Karpas-422 (cell line): ENCODE measurements around the gene KRT86. TPM values are rescaled to one million over a fixed set of nuclear protein-coding genes. Genes with fewer than 3 reads are reported as not detected.
"Not testable (repeated sequence)": the region's sequence is repeated elsewhere in the genome, so short reads cannot be mapped to it uniquely, and the experiment has no call there.

Experiments
- DNase-seq: peaks from one replicate; pipeline ENCODE4 v3.0.0-alpha.2; 2015
- H2AFZ ChIP-seq: fragments of 200-600 bp; sonication (generic); 2 replicates; pipeline ENCODE4 v1.6.1; 2014; ENCODE audit warnings: antibody characterized with exemption, low read length, mixed read lengths
- H3K27ac ChIP-seq: fragments of 200-600 bp; sonication (generic); 2 replicates; pipeline ENCODE4 v1.5.1; 2014; ENCODE audit warnings: mild to moderate bottlenecking, low read length, moderate library complexity
- H3K27me3 ChIP-seq: fragments of 200-600 bp; sonication (generic); 2 replicates; pipeline ENCODE4 v1.6.1; 2014; ENCODE audit warnings: low read length, mixed read lengths
- H3K36me3 ChIP-seq: fragments of 200-600 bp; sonication (generic); 2 replicates; pipeline ENCODE4 v1.6.1; 2014; ENCODE audit warnings: low read length, mixed read lengths; ENCODE audit not compliant: insufficient read depth
- H3K4me1 ChIP-seq: fragments of 200-600 bp; sonication (generic); 2 replicates; pipeline ENCODE4 v1.6.1; 2014; ENCODE audit warnings: mild to moderate bottlenecking, low read length, mixed read lengths
- H3K4me2 ChIP-seq: fragments of 200-600 bp; sonication (generic); 2 replicates; pipeline ENCODE4 v1.6.1; 2014; ENCODE audit warnings: low read length, low read depth, mild to moderate bottlenecking; ENCODE audit not compliant: poor library complexity, severe bottlenecking
- H3K4me3 ChIP-seq: fragments of 200-600 bp; sonication (generic); 2 replicates; pipeline ENCODE4 v1.5.1; 2014; ENCODE audit warnings: mild to moderate bottlenecking, antibody characterized with exemption, low read length, mixed read lengths
- H3K79me2 ChIP-seq: fragments of 200-600 bp; sonication (generic); 2 replicates; pipeline ENCODE4 v1.6.1; 2014; ENCODE audit warnings: mild to moderate bottlenecking, low read length, mixed read lengths
- H3K9ac ChIP-seq: fragments of 200-600 bp; sonication (generic); 2 replicates; pipeline ENCODE4 v1.6.0; 2014; ENCODE audit warnings: low read length
- H3K9me2 ChIP-seq: fragments of 200-600 bp; sonication (generic), shearing (Covaris generic); replicated peaks from 2 replicates; pipeline ENCODE4 v1.6.0; 2014; ENCODE audit warnings: mild to moderate bottlenecking, low read length, moderate library complexity; ENCODE audit not compliant: insufficient read depth
- H3K9me3 ChIP-seq: fragments of 300-700, 200-600 bp; sonication (generic); 2 replicates; pipeline ENCODE4 v1.6.1; 2014; ENCODE audit warnings: low read length, mixed read lengths
- H4K20me1 ChIP-seq: fragments of 200-600 bp; sonication (generic); 2 replicates; pipeline ENCODE4 v1.6.1; 2014; ENCODE audit warnings: mild to moderate bottlenecking, antibody characterized with exemption, low read length, low read depth; ENCODE audit not compliant: insufficient read depth
- total RNA-seq: library from RNA; depleted of rRNA; stranded (reverse); fragments of >200 nt; shearing (Covaris generic); gene quantifications from 2 replicates; pipeline ENCODE4 v1.2.3, GENCODE V29; 2014; ENCODE audit warnings: low replicate concordance

Gene KRT86
- total RNA-seq, 1 experiment from 2014 or later, result not detected

DNA sequence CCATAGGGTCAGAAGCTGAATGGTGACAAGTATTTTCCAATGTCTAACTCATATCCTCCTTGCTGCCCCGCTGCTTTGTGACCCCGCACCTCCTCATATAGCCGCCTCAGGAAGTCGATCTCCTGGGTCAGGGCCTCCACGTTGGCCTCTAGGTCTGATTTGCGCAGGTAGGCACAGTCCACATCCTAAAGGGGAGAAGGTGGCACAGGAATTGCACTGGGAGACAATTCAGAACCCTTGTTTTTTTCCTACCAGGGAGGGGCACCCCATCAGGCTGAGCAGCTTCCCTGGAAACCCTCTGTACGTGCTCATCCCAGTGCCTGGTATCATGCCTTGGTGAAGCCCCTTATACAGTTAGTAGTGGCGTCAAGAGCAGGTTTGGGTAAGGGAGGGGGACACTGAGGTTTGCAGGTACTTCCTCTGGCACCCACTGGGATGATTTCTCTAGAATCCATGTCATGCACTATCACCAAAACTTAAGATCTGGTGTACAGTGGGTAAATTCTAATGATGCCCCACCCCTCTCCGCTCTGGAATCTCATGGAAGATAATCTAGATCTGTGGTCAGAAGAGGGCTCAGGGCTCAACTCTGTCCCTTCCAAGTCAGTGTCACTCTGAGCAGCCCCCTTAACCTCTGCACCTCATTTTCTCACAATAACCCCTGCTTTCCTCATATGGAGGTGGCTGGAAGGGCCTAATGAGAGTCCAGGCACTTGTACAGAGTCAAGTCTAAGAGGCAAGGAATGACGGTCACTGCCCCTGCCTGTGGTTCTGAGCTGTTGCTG is 20.1 kb upstream of the KRT86 start:
- no peaks in the 10 kb centered on the region for H3K9me3 ChIP-seq
- no peak overlapping the region for H3K9ac ChIP-seq
- no peaks in the 10 kb centered on the region for H3K9me2 ChIP-seq
- no peaks in the 10 kb centered on the region for H3K36me3 ChIP-seq
- no peak overlapping the region for H3K4me3 ChIP-seq
- no peaks in the 10 kb centered on the region for H4K20me1 ChIP-seq
- H3K4me2 ChIP-seq, result no peak overlapping the region
- no peak overlapping the region for H2AFZ ChIP-seq
- no peak for DNase-seq
- no peaks in the 10 kb centered on the region for H3K4me1 ChIP-seq
- no peaks in the 10 kb centered on the region for H3K27me3 ChIP-seq
- no peaks in the 10 kb centered on the region for H3K79me2 ChIP-seq
- no peak overlapping the region for H3K27ac ChIP-seq

DNA sequence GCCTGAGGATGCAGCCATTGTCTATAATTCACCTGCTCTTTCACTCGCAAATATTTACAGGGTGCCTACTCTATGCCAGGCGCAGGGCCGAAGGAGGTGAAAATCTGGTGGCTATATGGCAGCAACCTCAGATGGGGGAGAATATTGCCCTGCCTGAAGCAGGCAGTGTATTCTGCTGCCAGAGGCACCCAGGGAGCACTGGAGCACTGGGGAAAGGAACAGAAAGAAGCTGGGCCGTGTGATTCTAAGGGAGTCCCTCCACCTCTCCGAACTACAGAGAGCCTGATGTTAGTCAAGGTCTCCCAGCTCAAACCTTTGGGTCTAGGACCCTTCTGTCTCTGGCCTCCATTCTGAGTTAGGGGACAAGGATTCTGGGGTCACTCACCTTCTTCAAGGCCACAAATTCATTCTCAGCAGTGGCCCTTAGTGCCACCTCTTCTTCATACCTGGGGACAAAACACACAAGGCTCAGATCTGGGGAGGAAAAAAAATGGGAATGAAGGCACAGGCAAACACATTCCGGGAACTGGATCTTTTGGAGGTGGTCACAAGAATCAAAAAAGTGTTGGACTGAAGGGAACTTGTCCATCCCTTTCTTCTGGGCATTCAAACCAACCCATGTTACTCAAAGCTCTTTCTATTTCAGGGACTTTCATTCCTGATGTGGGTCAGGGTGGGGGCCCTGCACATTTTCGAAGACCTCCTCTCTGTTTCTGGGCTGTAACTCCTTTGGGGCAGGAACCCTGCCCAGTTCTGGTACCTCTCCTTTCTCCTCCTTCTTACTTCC is 19.3 kb upstream of the KRT86 start:
- no peak for DNase-seq
- Histone ChIP-seq H3K4me1 (no peaks in the 10 kb centered on the region), H3K9me3 (no peaks in the 10 kb centered on the region), H2AFZ (no peak overlapping the region), H3K9ac (no peak overlapping the region), H3K27ac (no peak overlapping the region), H3K79me2 (no peaks in the 10 kb centered on the region), H4K20me1 (no peaks in the 10 kb centered on the region), H3K4me3 (no peak overlapping the region), H3K4me2 (no peak overlapping the region), H3K27me3 (no peaks in the 10 kb centered on the region), H3K36me3 (no peaks in the 10 kb centered on the region), H3K9me2 (no peaks in the 10 kb centered on the region)

DNA sequence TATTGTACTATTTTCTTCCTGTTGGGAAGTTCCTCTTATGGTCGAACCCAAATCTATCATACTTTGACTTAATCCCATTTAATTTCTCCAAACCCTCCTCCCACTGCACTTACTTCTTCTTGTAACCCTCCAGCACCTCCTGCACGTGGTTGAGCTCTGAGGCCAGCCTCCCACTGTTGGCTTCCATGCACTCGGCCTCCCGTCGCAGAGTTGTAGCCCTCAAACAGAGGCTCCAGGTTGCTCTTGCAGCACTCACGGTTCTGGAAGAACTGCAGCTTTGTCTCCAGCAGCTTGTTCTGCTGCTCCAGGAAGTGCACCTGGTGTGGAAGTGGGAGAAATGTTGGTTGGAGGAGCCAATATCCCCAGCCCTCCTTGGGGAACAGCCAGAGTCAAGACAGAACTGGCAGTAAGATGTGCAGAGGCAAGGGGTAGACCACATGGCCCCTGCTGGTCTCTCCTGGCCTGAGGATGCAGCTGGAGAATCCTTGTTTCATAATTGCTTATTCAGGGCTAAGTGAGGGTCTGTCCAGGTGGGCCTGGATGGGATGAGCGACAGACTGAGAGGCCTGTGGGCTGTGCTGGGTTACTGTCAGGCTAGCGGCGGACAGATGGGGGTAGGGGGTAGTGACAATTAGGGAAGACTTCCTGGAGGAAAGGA is 18.4 kb upstream of the KRT86 start:
- Histone ChIP-seq H3K9me3 (no peaks in the 10 kb centered on the region), H3K79me2 (no peaks in the 10 kb centered on the region), H3K36me3 (no peaks in the 10 kb centered on the region), H3K27ac (no peak overlapping the region), H3K4me1 (no peaks in the 10 kb centered on the region), H3K27me3 (no peaks in the 10 kb centered on the region), H3K9ac (no peak overlapping the region), H3K9me2 (no peaks in the 10 kb centered on the region), H3K4me3 (no peak overlapping the region), H3K4me2 (no peak overlapping the region), H4K20me1 (no peaks in the 10 kb centered on the region), H2AFZ (no peak overlapping the region)
- DNase-seq, result no peak

DNA sequence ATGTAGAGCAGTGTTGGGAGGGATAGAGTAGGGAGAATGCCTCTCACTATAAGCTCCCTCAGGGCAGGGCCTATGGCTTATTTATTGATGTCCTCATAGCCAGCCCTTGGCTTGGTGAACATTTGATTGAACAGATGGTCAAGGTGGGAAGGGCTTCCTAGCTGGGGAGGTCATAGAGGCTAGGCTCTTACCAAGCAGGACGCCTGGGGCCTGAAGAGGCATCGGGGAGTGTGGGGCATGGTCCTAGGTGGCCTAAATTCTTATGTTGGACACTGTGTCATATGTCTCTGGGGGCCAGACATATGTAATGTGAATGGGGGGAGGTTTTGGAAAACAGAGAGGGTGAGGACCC is 17.9 kb upstream of the KRT86 start:
- Histone ChIP-seq H3K36me3 (no peaks in the 10 kb centered on the region), H2AFZ (no peak overlapping the region)

DNA sequence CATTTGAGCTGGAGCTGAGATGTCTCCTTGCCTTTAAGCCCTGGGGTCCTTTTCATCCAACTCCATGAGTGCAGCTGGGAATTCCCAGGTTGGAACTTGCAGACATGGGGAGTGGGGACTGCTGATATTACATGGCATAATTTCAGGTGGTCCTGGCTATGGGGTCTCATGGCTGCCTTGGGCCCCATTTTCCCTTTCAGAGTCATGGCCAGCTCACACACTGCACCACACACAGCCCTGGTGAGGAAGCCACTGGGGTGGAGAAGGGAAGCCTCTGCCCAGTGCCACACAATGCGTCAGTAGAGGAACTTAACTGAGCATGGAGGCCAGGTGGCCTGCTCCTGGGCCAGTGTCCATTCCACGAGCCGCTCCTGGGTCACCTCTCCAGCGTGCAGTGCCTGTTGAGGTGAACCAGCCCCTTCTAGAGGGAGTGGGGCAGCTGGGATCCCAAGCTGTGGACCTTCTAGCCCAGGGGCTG is 17.3 kb upstream of the KRT86 start:
- no peaks in the 10 kb centered on the region for H3K4me1 ChIP-seq
- H3K9ac ChIP-seq, result no peak overlapping the region
- H3K36me3 ChIP-seq, result no peaks in the 10 kb centered on the region
- H2AFZ ChIP-seq, result no peak overlapping the region
- no peaks in the 10 kb centered on the region for H3K9me2 ChIP-seq
- H3K4me2 ChIP-seq, result no peak overlapping the region
- no peaks in the 10 kb centered on the region for H3K79me2 ChIP-seq
- H3K4me3 ChIP-seq, result no peak overlapping the region
- no peak overlapping the region for H3K27ac ChIP-seq
- H3K9me3 ChIP-seq, result no peaks in the 10 kb centered on the region
- DNase-seq, result no peak
- no peaks in the 10 kb centered on the region for H4K20me1 ChIP-seq
- no peaks in the 10 kb centered on the region for H3K27me3 ChIP-seq

More for the DNA sequence above, 17.9 kb upstream of the KRT86 start:
- no peak overlapping the region for H3K4me3 ChIP-seq
- no peak for DNase-seq
- no peak overlapping the region for H3K4me2 ChIP-seq
- no peak overlapping the region for H3K9ac ChIP-seq
- no peaks in the 10 kb centered on the region for H3K4me1 ChIP-seq
- no peaks in the 10 kb centered on the region for H3K79me2 ChIP-seq
- no peaks in the 10 kb centered on the region for H3K9me2 ChIP-seq
- H3K27me3 ChIP-seq, result no peaks in the 10 kb centered on the region
- no peaks in the 10 kb centered on the region for H3K9me3 ChIP-seq
- no peak overlapping the region for H3K27ac ChIP-seq
- H4K20me1 ChIP-seq, result no peaks in the 10 kb centered on the region

DNA sequence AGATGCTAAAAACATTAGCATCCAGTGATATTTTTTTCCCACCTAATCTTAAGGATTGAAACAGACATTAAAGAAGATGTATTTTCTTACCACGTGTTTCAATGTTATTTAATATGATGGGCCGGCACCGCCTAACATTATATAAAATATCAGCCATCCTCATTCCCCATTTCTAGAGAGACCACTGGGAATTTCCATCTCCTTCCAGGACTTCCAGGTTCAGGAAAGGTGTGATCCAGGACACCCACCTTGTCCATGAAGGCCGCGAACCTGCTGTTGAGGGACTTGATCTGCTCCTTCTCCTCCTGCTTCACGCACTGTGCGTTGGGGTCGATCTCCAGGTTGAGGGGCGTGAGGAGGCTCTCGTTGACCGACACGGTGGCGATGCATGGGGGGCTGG is 16.5 kb upstream of the KRT86 start:
- not testable (repeated sequence) for H3K27ac ChIP-seq, H3K9ac ChIP-seq

DNA sequence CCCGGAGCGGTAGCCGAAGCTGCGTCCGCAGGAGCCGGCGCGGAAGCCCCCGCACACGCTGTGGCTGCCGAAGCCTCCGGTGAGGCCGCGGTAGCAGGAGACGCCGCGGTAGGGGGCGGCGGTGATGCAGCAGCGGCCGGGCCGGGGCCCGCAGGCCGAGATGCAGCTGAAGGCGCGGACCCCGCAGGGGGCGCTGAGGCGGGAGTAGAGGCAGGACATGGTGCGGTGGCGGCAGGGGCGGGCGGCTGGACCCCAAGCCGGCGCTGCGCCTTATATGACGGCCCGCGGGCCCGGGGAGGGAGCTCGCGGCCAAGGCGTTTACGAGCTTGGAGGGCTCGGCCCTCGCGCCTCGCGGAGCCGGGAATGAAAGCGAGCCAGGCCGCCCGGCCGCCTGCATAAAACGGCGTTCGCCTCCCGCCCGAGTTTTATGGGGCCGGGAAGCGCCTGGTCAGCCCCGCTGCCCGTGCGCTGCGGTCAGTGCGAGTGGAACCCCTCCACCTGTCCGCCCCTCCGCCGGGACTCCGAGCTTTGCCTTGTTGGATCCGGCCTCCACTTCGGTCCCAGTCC is 16.0 kb upstream of the KRT86 start:
- Histone ChIP-seq H3K4me2 (no peak overlapping the region), H3K79me2 (no peaks in the 10 kb centered on the region), H2AFZ (no peak overlapping the region), H4K20me1 (no peaks in the 10 kb centered on the region), H3K9me3 (no peaks in the 10 kb centered on the region), H3K9me2 (no peaks in the 10 kb centered on the region), H3K36me3 (no peaks in the 10 kb centered on the region), H3K4me1 (no peaks in the 10 kb centered on the region), H3K27ac (no peak overlapping the region), H3K9ac (no peak overlapping the region), H3K4me3 (no peak overlapping the region), H3K27me3 (no peaks in the 10 kb centered on the region)
- DNase-seq, result no peak

More for the DNA sequence above, 16.5 kb upstream of the KRT86 start:
- H3K4me2 ChIP-seq, H2AFZ ChIP-seq, DNase-seq, H3K27me3 ChIP-seq, H3K4me3 ChIP-seq, H4K20me1 ChIP-seq, H3K9me2 ChIP-seq, H3K79me2 ChIP-seq, H3K4me1 ChIP-seq, H3K9me3 ChIP-seq, H3K36me3 ChIP-seq: not testable (repeated sequence)
